H9 (cell line): ENCODE results near the gene CTXN1. TPM values are rescaled to one million over a fixed set of nuclear protein-coding genes. Genes with fewer than 3 reads are reported as not detected.

Source experiments
- DNase-seq: peaks from one replicate; pipeline ENCODE4 v3.0.0-alpha.2; 2017
- H2AFZ ChIP-seq: one replicate; pipeline ENCODE4 v1.6.1; 2013; ENCODE audit warnings: mild to moderate bottlenecking, low read length, control low read depth, moderate library complexity
- H2AK5ac ChIP-seq: 2 replicates; pipeline ENCODE4 v1.6.1; 2013; ENCODE audit warnings: low read length, control low read depth, mixed read lengths; ENCODE audit not compliant: insufficient read length
- H2BK120ac ChIP-seq: one replicate; pipeline ENCODE4 v1.6.1; 2013; ENCODE audit warnings: low read depth, mild to moderate bottlenecking, low read length, control low read depth, inconsistent platforms; ENCODE audit not compliant: poor library complexity, severe bottlenecking
- H2BK12ac ChIP-seq: 2 replicates; pipeline ENCODE4 v1.6.1; 2013; ENCODE audit warnings: low read length, control low read depth, mixed read lengths, low read depth; ENCODE audit not compliant: insufficient read length
- H2BK15ac ChIP-seq: 2 replicates; pipeline ENCODE4 v1.6.1; 2013; ENCODE audit warnings: low read depth, low read length, control low read depth
- H2BK20ac ChIP-seq: one replicate; pipeline ENCODE4 v1.6.1; 2013; ENCODE audit warnings: low read depth, mild to moderate bottlenecking, low read length, control low read depth, inconsistent platforms; ENCODE audit not compliant: poor library complexity, severe bottlenecking
- H2BK5ac ChIP-seq: 2 replicates; pipeline ENCODE4 v1.6.1; 2013; ENCODE audit warnings: low read length, control low read depth, mixed read lengths; ENCODE audit not compliant: insufficient read length
- H3K14ac ChIP-seq: 2 replicates; pipeline ENCODE4 v1.6.1; 2013; ENCODE audit warnings: low read length, control low read depth; ENCODE audit not compliant: insufficient read depth
- H3K18ac ChIP-seq: 2 replicates; pipeline ENCODE4 v1.6.1; 2013; ENCODE audit warnings: low read depth, mild to moderate bottlenecking, mixed read lengths, low read length, control low read depth; ENCODE audit not compliant: insufficient read length
- H3K23ac ChIP-seq: 2 replicates; pipeline ENCODE4 v1.6.1; 2013; ENCODE audit warnings: low read length, control low read depth, mixed read lengths, low read depth; ENCODE audit not compliant: insufficient read length
- H3K23me2 ChIP-seq: 2 replicates; pipeline ENCODE4 v1.6.1; 2013; ENCODE audit warnings: low read depth, mild to moderate bottlenecking, mixed read lengths, low read length, control low read depth; ENCODE audit not compliant: insufficient read length, poor library complexity, severe bottlenecking
- H3K27ac ChIP-seq: 2 replicates; pipeline ENCODE4 v1.5.1; 2013; ENCODE audit warnings: low read length, control low read depth, mixed read lengths, low read depth; ENCODE audit not compliant: insufficient read length
- H3K27me3 ChIP-seq: 2 replicates; pipeline ENCODE4 v1.6.1; 2013; ENCODE audit warnings: low read length, control low read depth, inconsistent platforms; ENCODE audit not compliant: insufficient read depth
- H3K4ac ChIP-seq: 2 replicates; pipeline ENCODE4 v1.6.1; 2013; ENCODE audit warnings: low read depth, mild to moderate bottlenecking, control low read depth, inconsistent platforms, low read length, moderate library complexity
- H3K4me1 ChIP-seq: 2 replicates; pipeline ENCODE4 v1.6.1; 2013; ENCODE audit warnings: low read length, control low read depth, inconsistent platforms; ENCODE audit not compliant: insufficient read depth
- H3K4me2 ChIP-seq: 2 replicates; pipeline ENCODE4 v1.6.1; 2013; ENCODE audit warnings: low read length, control low read depth, mixed read lengths; ENCODE audit not compliant: insufficient read length, insufficient read depth
- H3K56ac ChIP-seq: 2 replicates; pipeline ENCODE4 v1.6.1; 2013; ENCODE audit warnings: low read depth, mild to moderate bottlenecking, mixed read lengths, low read length, control low read depth; ENCODE audit not compliant: insufficient read length
- H3K79me1 ChIP-seq: 2 replicates; pipeline ENCODE4 v1.6.1; 2013; ENCODE audit warnings: low read depth, mild to moderate bottlenecking, moderate library complexity, low read length, control low read depth, inconsistent platforms; ENCODE audit not compliant: insufficient read depth, poor library complexity, severe bottlenecking
- H3K79me2 ChIP-seq: 2 replicates; pipeline ENCODE4 v1.6.1; 2013; ENCODE audit warnings: low read length, control low read depth, inconsistent platforms; ENCODE audit not compliant: insufficient read depth
- H3K9ac ChIP-seq: 2 replicates; pipeline ENCODE4 v1.6.1; 2013; ENCODE audit warnings: low read length, control low read depth, mixed read lengths; ENCODE audit not compliant: insufficient read length; ENCODE audit errors: extremely low read depth
- H3K9me3 ChIP-seq: one replicate; pipeline ENCODE4 v1.6.1; 2013; ENCODE audit warnings: low read depth, low read length, inconsistent platforms; ENCODE audit not compliant: control insufficient read depth
- H3T11ph ChIP-seq: one replicate; pipeline ENCODE4 v1.6.1; 2013; ENCODE audit warnings: mild to moderate bottlenecking, low read length, control low read depth, inconsistent platforms
- H4K20me1 ChIP-seq: one replicate; pipeline ENCODE4 v1.6.1; 2013; ENCODE audit not compliant: control insufficient read depth, insufficient read length, insufficient read depth
- H4K5ac ChIP-seq: 2 replicates; pipeline ENCODE4 v1.6.1; 2013; ENCODE audit warnings: low read depth, mild to moderate bottlenecking, mixed read lengths, low read length, control low read depth; ENCODE audit not compliant: insufficient read length
- H4K8ac ChIP-seq: replicated peaks from 2 replicates; pipeline ENCODE4 v1.6.1; 2013; ENCODE audit warnings: low read length, control low read depth, mixed read lengths, low read depth; ENCODE audit not compliant: insufficient read length
- H4K91ac ChIP-seq: 2 replicates; pipeline ENCODE4 v1.6.1; 2013; ENCODE audit warnings: low read depth, mild to moderate bottlenecking, moderate library complexity, mixed read lengths, low read length, control low read depth; ENCODE audit not compliant: insufficient read length
- H3K27ac Mint-ChIP-seq, 3 experiments: 2 replicates in 2 of 3; 3 replicates in 1 of 3; pipeline ENCODE4 v1.8.0; 2020 to 2021; ENCODE audit warnings: mixed read lengths in 3 of 3, mild to moderate bottlenecking in 1 of 3, moderate library complexity in 1 of 3
- H3K27me3 Mint-ChIP-seq: 2 replicates; pipeline ENCODE4 v1.8.0; 2021; ENCODE audit warnings: low read depth, mild to moderate bottlenecking, moderate library complexity, mixed read lengths
- H3K36me3 Mint-ChIP-seq, 3 experiments: 2 replicates in 2 of 3; 3 replicates in 1 of 3; pipeline ENCODE4 v1.8.0; 2020 to 2021; ENCODE audit warnings: low read depth in 3 of 3, mixed read lengths in 3 of 3; ENCODE audit not compliant: insufficient read depth in 1 of 3
- H3K4me1 Mint-ChIP-seq, 2 experiments: 2 replicates each; pipeline ENCODE4 v1.8.0; 2020; ENCODE audit warnings: mixed read lengths in 2 of 2
- H3K4me3 Mint-ChIP-seq, 2 experiments: 2 replicates in 1 of 2; 3 replicates in 1 of 2; pipeline ENCODE4 v1.8.0; 2020 to 2021; ENCODE audit warnings: mild to moderate bottlenecking in 2 of 2, mixed read lengths in 2 of 2, moderate library complexity in 1 of 2
- H3K9me3 Mint-ChIP-seq, 2 experiments: 2 replicates in 1 of 2; 3 replicates in 1 of 2; pipeline ENCODE4 v1.8.0; 2020; ENCODE audit warnings: mild to moderate bottlenecking in 2 of 2, mixed read lengths in 2 of 2, moderate library complexity in 1 of 2
- WGBS: extraction: QIAGEN DNeasy Blood & Tissue Kit; methylation state at CpG from one replicate; pipeline ENCODE4 v1.1.7; 2013; ENCODE audit warnings: missing lambda C conversion rate, low lambda C conversion rate, mixed read lengths; ENCODE audit not compliant: insufficient read length; ENCODE audit errors: extremely low coverage; 5-methylcytosine and 5-hydroxymethylcytosine counted together
- total RNA-seq: library from RNA; stranded (reverse); gene quantifications from 2 replicates; pipeline ENCODE4 v1.2.1, GENCODE V29; 2021
- TF ChIP-seq, protein P1 (sequence below): fragments of 200-600 bp; sonication (generic); conservative IDR thresholded peaks from 3 replicates; pipeline ENCODE4 v1.8.0; 2021; ENCODE audit warnings: antibody characterized with exemption, mild to moderate bottlenecking

The CTXN1 gene
- total RNA-seq, 1 experiment from 2014 or later = 22.7 TPM

GRCh38 chr19:7885818-7886217, 40.1 kb downstream of the CTXN1 start:
- H4K8ac ChIP-seq = no peak overlapping the region

More at GRCh38 chr19:7885818-7886217, 40.1 kb downstream of the CTXN1 start:
- H2BK20ac ChIP-seq = no peak overlapping the region
- no peaks in the 10 kb centered on the region for H3K27me3 ChIP-seq
- no peak overlapping the region for H3K23ac ChIP-seq
- no peak overlapping the region for H3K56ac ChIP-seq
- Mint-ChIP-seq H3K27ac (no peak overlapping the region), H3K36me3 (no peaks in the 10 kb centered on the region), H3K9me3 (peaks cover 5 to 10% of the 10 kb centered on the region in 2 experiments; a peak in 3 of 5 replicates), H3K4me1 (peaks cover 4 to 8% of the 10 kb centered on the region in 2 experiments), H3K4me3 (no peak overlapping the region), H3K27me3 (peaks cover 29% of the 10 kb centered on the region)
- H2BK5ac ChIP-seq = no peak overlapping the region
- H3K18ac ChIP-seq = no peak overlapping the region
- no peak overlapping the region for H3K14ac ChIP-seq
- H3K27ac ChIP-seq = no peak overlapping the region
- WGBS = no CpG with 5 or more reads among the region's 8 CpGs
- H2BK12ac ChIP-seq = no peak overlapping the region
- peaks cover 3% of the 10 kb centered on the region for H3K23me2 ChIP-seq
- no peak for DNase-seq
- H3K4me1 ChIP-seq = no peaks in the 10 kb centered on the region
- H2BK15ac ChIP-seq = no peak overlapping the region
- H3K9me3 ChIP-seq = no peaks in the 10 kb centered on the region
- no peak overlapping the region for H3K4ac ChIP-seq
- TF ChIP-seq, protein P1, sequence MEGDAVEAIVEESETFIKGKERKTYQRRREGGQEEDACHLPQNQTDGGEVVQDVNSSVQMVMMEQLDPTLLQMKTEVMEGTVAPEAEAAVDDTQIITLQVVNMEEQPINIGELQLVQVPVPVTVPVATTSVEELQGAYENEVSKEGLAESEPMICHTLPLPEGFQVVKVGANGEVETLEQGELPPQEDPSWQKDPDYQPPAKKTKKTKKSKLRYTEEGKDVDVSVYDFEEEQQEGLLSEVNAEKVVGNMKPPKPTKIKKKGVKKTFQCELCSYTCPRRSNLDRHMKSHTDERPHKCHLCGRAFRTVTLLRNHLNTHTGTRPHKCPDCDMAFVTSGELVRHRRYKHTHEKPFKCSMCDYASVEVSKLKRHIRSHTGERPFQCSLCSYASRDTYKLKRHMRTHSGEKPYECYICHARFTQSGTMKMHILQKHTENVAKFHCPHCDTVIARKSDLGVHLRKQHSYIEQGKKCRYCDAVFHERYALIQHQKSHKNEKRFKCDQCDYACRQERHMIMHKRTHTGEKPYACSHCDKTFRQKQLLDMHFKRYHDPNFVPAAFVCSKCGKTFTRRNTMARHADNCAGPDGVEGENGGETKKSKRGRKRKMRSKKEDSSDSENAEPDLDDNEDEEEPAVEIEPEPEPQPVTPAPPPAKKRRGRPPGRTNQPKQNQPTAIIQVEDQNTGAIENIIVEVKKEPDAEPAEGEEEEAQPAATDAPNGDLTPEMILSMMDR = no peak
- H3K9ac ChIP-seq = no peak overlapping the region
- no peaks in the 10 kb centered on the region for H3K79me2 ChIP-seq
- H4K91ac ChIP-seq = no peak overlapping the region
- no peak overlapping the region for H2AK5ac ChIP-seq
- no peak overlapping the region for H3T11ph ChIP-seq
- H2BK120ac ChIP-seq = no peak overlapping the region
- H4K5ac ChIP-seq = no peak overlapping the region
- H4K20me1 ChIP-seq = no peaks in the 10 kb centered on the region
- no peak overlapping the region for H3K4me2 ChIP-seq
- no peaks in the 10 kb centered on the region for H3K79me1 ChIP-seq
- no peak overlapping the region for H2AFZ ChIP-seq
